ENCODE results near the gene ASTN1. TPM values are rescaled to one million over a fixed set of nuclear protein-coding genes. Genes with fewer than 3 reads are reported as not detected.

The ASTN1 gene
- not detected in 5 replicates for total RNA-seq (2022; extraction: Qiagen RNA extraction; ENCODE audit: low read depth)

GRCh38 chr1:177164380-177165068, at the start of gene ASTN1:
TSS of gene ASTN1 (minus strand) at chr1:177164712. CDS start at chr1:177164676, 36 bp downstream.

GRCh38 chr1:177170756-177171535, 6.4 kb upstream of the ASTN1 start, which contains the start of gene BRINP2:
TSS of gene BRINP2 (plus strand) at chr1:177170958. CDS start at chr1:177229877, 58,919 bp downstream.

Other genes with a start within 250 kb of the ASTN1 start
- gene BRINP2, start 6.2 kb upstream of the ASTN1 start, total RNA-seq (2022; extraction: Qiagen RNA extraction; ENCODE audit: low read depth): 0.13 to 0.27 TPM (median 0.15 TPM) in 4 of 5 replicates, not detected in the other